IPS DF 19.7 (cell line): ENCODE results near the gene DPEP1.
"Not testable (repeated sequence)": the region's sequence is repeated elsewhere in the genome, so short reads cannot be mapped to it uniquely, and the experiment has no call there.

ENCODE experiments used
- DNase-seq: peaks from one replicate; pipeline ENCODE4 v3.0.0-alpha.2; 2013; ENCODE audit warnings: low read depth, low spot score

Gene DPEP1

GRCh38 chr16:89618109-89618998 is 4.9 kb downstream of the DPEP1 start:
- DNase-seq = no peak

- DNase-seq = no peak
These were observed 6.4 kb downstream of the DPEP1 start for GRCh38 chr16:89619840-89620239.

GRCh38 chr16:89620406-89620841 is 7.0 kb downstream of the DPEP1 start:
- DNase-seq = no peak

GRCh38 chr16:89621136-89621697 is 7.8 kb downstream of the DPEP1 start:
- DNase-seq = no peak

GRCh38 chr16:89621698-89622409 is 8.4 kb downstream of the DPEP1 start:
- DNase-seq = no peak

GRCh38 chr16:89623511-89624261 is 10.2 kb downstream of the DPEP1 start:
- no peak for DNase-seq

GRCh38 chr16:89624777-89625761 is 11.6 kb downstream of the DPEP1 start:
- no peak for DNase-seq

GRCh38 chr16:89629827-89630610 is 16.6 kb downstream of the DPEP1 start:
- DNase-seq = no peak

GRCh38 chr16:89633064-89633631 is 19.7 kb downstream of the DPEP1 start:
- no peak for DNase-seq

- not testable (repeated sequence) for DNase-seq
These were observed 21.3 kb downstream of the DPEP1 start for GRCh38 chr16:89634463-89635385.

- no peak for DNase-seq
These were observed 23.2 kb downstream of the DPEP1 start for GRCh38 chr16:89636663-89637062.

- DNase-seq = no peak
These were observed 23.9 kb downstream of the DPEP1 start for GRCh38 chr16:89637379-89637778.

GRCh38 chr16:89638455-89638854 is 25.0 kb downstream of the DPEP1 start:
- no peak for DNase-seq

GRCh38 chr16:89639385-89639784 is 25.9 kb downstream of the DPEP1 start:
- DNase-seq = no peak

- DNase-seq = no peak
These were observed 28.1 kb downstream of the DPEP1 start for GRCh38 chr16:89641458-89642119.

GRCh38 chr16:89642574-89642973 is 29.1 kb downstream of the DPEP1 start:
- DNase-seq = no peak

GRCh38 chr16:89643769-89644300 is 30.4 kb downstream of the DPEP1 start:
- DNase-seq = no peak
